ENCODE data around the gene NKIRAS1.

The NKIRAS1 gene

GRCh38 chr3:23916886-23917678, at the start of gene NKIRAS1, which contains the start of gene RPL15:
NKIRAS1 (minus strand) TSS chr3:23916990; CDS start chr3:23910904, 6,086 bp downstream.
RPL15 (plus strand) TSS chr3:23917132; CDS start chr3:23917860, 728 bp downstream.
- DNase-seq (ENCODE audit: low spot score) = peak; percentile 97
- in situ Hi-C loops (cut with MboI; ENCODE audit: low sequenced_read_pairs, unreplicated experiment) = no loop called here
- peak; percentile 13 for TF ChIP-seq CTCF (IDR thresholded peaks at IDR 0.05; ENCODE audit: borderline replicate concordance, control extremely low read depth, extremely low read depth, insufficient read depth, missing control alignments)

DNA sequence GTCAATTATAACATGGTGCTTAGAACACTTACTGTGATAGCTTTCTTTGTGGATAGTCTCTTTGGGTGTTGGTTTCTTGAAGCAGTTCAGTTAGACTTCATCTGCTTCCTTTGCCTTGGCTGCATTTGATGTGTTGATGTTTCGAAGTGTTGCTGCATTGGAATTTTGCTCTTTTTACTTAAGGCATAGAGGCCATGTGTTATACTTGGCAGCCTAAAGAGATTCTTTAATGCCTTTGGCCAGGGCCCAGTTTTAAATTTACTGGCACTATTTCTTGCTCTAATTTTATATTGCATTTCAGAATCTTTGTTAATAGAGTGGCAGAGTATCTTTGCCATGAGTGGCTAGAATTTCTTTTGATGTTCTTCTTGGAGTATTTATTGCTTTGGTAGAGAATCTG, 49.5 kb upstream of the NKIRAS1 start:
- no peak for DNase-seq (ENCODE audit: low spot score)
- in situ Hi-C loops (cut with MboI; ENCODE audit: low sequenced_read_pairs, unreplicated experiment) = no loop called here
- no peak for TF ChIP-seq CTCF (IDR thresholded peaks at IDR 0.05; ENCODE audit: borderline replicate concordance, control extremely low read depth, extremely low read depth, insufficient read depth, missing control alignments)

DNA sequence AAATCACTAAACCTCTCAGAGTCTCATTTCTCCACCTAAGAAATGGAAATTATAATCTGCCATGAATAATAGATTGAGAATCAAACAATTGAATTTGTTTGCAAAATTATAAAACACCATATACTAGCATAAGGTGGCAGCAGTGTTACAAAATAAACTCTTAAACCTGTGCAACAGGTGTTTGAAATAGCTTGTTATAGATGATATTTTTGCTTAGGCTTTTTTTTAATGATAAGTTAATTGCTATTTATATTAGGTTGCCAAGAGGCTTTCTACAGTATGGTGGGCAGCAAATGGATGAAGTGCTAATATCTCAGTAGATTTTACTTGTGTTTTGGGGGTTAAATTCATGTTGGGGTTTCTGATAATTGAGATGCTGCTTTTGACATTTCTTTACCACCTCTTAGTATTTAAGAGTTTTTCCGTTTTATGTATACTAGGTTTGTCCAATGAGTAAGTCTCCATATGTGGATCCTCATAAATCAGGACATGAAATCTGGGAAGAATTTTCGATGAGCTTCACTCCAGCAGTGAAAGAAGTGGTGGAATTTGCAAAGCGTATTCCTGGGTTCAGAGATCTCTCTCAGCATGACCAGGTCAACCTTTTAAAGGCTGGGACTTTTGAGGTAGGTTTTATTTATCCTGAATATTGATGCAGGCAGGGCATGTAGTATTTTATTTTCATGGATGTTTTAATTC, 47.9 kb upstream of the NKIRAS1 start:
- in situ Hi-C loops (cut with MboI; ENCODE audit: low sequenced_read_pairs, unreplicated experiment) = no loop called here
- TF ChIP-seq CTCF (IDR thresholded peaks at IDR 0.05; ENCODE audit: borderline replicate concordance, control extremely low read depth, extremely low read depth, insufficient read depth, missing control alignments) = no peak
- no peak for DNase-seq (ENCODE audit: low spot score)

DNA sequence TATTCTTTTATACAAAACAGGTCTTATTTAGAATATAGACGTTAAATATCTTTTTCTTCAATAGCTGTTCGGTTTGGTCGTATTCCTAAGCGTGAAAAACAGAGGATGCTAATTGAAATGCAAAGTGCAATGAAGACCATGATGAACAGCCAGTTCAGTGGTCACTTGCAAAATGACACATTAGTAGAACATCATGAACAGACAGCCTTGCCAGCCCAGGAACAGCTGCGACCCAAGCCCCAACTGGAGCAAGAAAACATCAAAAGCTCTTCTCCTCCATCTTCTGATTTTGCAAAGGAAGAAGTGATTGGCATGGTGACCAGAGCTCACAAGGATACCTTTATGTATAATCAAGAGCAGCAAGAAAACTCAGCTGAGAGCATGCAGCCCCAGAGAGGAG, 45.1 kb upstream of the NKIRAS1 start:
- no peak for TF ChIP-seq CTCF (IDR thresholded peaks at IDR 0.05; ENCODE audit: borderline replicate concordance, control extremely low read depth, extremely low read depth, insufficient read depth, missing control alignments)
- DNase-seq (ENCODE audit: low spot score) = no peak
- in situ Hi-C loops (cut with MboI; ENCODE audit: low sequenced_read_pairs, unreplicated experiment) = no loop called here

- TF ChIP-seq CTCF (IDR thresholded peaks at IDR 0.05; ENCODE audit: borderline replicate concordance, control extremely low read depth, extremely low read depth, insufficient read depth, missing control alignments) = no peak
- DNase-seq (ENCODE audit: low spot score) = no peak
- in situ Hi-C loops (cut with MboI; ENCODE audit: low sequenced_read_pairs, unreplicated experiment) = no loop called here
Observed at GRCh38 chr3:23961066-23961465, 44.3 kb upstream of the NKIRAS1 start.

DNA sequence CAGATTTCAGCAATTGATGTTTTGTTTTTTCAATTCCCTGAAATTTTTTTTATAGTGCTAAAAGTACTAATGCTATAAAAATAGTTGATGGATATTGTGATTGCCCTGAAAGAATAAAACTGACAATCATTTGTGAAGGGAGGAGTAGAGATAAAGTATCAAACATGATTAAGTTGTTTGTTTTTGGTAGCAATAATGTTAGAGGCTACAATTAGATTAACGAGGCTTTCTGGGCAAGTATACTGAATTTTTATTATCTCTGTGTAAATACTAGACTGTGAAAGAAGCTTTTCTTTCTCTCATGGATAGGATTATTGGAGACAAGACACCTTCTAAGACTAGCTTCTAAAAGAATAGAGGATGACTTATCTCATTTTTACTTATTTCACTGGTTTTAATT, 43.9 kb upstream of the NKIRAS1 start:
- TF ChIP-seq CTCF (IDR thresholded peaks at IDR 0.05; ENCODE audit: borderline replicate concordance, control extremely low read depth, extremely low read depth, insufficient read depth, missing control alignments) = no peak
- in situ Hi-C loops (cut with MboI; ENCODE audit: low sequenced_read_pairs, unreplicated experiment) = no loop called here
- no peak for DNase-seq (ENCODE audit: low spot score)
